Neural progenitor cell (in vitro differentiated cells): Measurements from ENCODE around the gene ZNF512B.

Source experiments
- EZH2 ChIP-seq: fragments of 200-600 bp; sonication (generic); IDR thresholded peaks from 2 replicates; pipeline ENCODE4 v1.6.1; 2017; ENCODE audit warnings: antibody characterized with exemption, mild to moderate bottlenecking, moderate library complexity
- EZH2phosphoT487 ChIP-seq: fragments of 200-600 bp; sonication (generic); IDR thresholded peaks from 2 replicates; pipeline ENCODE4 v1.6.1; 2017; ENCODE audit warnings: antibody characterized with exemption
- TF ChIP-seq, protein P1 (sequence below): fragments of 200-600 bp; sonication (generic); IDR thresholded peaks from 2 replicates; pipeline ENCODE4 v1.5.1; 2017; ENCODE audit warnings: antibody characterized with exemption, mild to moderate bottlenecking

DNA sequence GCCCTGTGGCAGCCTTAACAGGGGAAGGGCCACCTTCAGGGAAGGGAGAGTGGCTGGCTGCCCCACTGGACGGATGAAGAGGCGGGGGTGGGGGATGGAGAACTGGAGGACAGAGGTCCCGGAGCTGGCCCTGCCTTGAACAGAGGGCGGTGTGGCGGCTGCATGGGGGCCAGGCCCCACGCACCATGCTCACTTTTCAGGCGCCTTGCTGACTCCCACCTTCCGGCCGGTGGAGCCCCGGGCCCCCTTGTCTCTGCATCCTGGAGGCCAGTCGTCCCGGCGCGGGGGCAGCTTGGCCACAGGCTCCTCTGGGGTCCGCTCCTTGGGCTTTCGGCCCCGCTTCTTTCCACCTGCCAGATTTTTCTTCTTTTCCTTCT, 10.0 kb downstream of the ZNF512B start:
- TF ChIP-seq, protein P1, sequence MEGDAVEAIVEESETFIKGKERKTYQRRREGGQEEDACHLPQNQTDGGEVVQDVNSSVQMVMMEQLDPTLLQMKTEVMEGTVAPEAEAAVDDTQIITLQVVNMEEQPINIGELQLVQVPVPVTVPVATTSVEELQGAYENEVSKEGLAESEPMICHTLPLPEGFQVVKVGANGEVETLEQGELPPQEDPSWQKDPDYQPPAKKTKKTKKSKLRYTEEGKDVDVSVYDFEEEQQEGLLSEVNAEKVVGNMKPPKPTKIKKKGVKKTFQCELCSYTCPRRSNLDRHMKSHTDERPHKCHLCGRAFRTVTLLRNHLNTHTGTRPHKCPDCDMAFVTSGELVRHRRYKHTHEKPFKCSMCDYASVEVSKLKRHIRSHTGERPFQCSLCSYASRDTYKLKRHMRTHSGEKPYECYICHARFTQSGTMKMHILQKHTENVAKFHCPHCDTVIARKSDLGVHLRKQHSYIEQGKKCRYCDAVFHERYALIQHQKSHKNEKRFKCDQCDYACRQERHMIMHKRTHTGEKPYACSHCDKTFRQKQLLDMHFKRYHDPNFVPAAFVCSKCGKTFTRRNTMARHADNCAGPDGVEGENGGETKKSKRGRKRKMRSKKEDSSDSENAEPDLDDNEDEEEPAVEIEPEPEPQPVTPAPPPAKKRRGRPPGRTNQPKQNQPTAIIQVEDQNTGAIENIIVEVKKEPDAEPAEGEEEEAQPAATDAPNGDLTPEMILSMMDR: no peak
- TF ChIP-seq EZH2 (no peak), EZH2phosphoT487 (no peak)
